Epithelial cell of esophagus (primary cell): Measurements from ENCODE around the gene AP2A1.
"Not testable (repeated sequence)": the region's sequence is repeated elsewhere in the genome, so short reads cannot be mapped to it uniquely, and the experiment has no call there.

Source experiments
- DNase-seq: peaks from one replicate; pipeline ENCODE4 v3.0.0; 2010; ENCODE audit warnings: low read depth
- H3K4me3 ChIP-seq: 2 replicates; pipeline ENCODE4 v1.5.1; 2011; ENCODE audit warnings: mild to moderate bottlenecking, low read length, control low read depth
- TF ChIP-seq, protein P1 (sequence below): IDR thresholded peaks from 2 replicates; pipeline ENCODE4 v1.5.1; 2011; ENCODE audit warnings: low read depth, mild to moderate bottlenecking, low read length, control low read depth, inconsistent platforms; ENCODE audit not compliant: insufficient read depth; ENCODE audit errors: missing control alignments

Gene AP2A1

DNA sequence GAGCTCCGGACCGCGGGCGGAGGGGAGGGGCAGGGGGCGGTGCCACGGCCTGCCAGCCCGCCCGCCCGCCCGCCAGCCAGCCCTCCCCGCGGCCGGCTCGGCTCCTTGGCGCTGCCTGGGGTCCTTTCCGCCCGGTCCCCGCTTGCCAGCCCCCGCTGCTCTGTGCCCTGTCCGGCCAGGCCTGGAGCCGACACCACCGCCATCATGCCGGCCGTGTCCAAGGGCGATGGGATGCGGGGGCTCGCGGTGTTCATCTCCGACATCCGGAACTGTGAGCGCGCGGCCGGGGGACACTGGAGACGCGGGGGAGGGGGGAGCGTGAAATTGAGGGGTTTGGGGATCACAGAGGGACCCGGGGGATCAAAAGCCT lies at the start of gene AP2A1:
TSS of gene AP2A1 (plus strand) at position 72 of the 370 bp plus-strand sequence. CDS start at position 205, 133 bp downstream.
- TF ChIP-seq, protein P1, sequence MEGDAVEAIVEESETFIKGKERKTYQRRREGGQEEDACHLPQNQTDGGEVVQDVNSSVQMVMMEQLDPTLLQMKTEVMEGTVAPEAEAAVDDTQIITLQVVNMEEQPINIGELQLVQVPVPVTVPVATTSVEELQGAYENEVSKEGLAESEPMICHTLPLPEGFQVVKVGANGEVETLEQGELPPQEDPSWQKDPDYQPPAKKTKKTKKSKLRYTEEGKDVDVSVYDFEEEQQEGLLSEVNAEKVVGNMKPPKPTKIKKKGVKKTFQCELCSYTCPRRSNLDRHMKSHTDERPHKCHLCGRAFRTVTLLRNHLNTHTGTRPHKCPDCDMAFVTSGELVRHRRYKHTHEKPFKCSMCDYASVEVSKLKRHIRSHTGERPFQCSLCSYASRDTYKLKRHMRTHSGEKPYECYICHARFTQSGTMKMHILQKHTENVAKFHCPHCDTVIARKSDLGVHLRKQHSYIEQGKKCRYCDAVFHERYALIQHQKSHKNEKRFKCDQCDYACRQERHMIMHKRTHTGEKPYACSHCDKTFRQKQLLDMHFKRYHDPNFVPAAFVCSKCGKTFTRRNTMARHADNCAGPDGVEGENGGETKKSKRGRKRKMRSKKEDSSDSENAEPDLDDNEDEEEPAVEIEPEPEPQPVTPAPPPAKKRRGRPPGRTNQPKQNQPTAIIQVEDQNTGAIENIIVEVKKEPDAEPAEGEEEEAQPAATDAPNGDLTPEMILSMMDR, result no peak
- H3K4me3 ChIP-seq, result peak within 1 kb of the TSS; percentile 82
- no peak for DNase-seq

DNA sequence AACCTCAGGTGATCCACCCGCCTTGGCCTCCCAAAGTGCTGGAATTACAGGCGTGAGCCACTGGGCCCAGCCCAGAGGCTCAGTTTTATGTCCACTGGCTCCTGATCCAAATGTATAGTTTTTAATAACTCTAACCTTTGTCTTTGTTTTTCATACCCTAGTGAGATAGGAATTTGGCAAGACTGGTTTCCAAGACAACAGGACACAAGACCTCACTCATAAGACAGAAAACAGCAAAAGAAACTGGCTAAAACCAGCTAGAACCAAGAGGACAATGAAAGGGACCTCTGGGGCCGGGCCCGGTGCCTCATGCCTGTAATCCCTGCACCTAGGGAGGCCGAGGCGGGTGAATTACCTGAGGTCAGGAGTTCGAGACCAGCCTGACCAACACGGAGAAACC lies 48.3 kb upstream of the AP2A1 start:
- TF ChIP-seq, protein P1, result no peak
- DNase-seq, result no peak
- no peak overlapping the region for H3K4me3 ChIP-seq

DNA sequence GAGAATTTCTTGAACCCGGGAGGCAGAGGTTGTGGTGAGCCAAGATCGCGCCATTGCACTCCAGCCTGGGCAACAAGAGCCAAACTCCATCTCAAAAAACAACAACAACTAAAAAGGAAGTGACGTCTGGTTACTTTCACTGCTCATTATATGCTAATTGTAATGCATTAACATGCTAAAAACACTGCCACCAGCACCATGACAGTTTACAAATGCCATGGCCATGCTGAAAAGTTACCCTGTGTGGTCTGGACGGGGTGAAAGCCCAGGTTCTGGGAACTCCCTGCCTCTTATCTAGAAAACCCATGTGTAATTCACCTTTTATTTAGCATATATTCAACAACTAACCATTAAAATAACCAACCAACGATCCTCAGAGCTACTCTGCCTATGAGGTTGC lies 47.8 kb upstream of the AP2A1 start:
- TF ChIP-seq, protein P1, result no peak
- DNase-seq, result no peak

DNA sequence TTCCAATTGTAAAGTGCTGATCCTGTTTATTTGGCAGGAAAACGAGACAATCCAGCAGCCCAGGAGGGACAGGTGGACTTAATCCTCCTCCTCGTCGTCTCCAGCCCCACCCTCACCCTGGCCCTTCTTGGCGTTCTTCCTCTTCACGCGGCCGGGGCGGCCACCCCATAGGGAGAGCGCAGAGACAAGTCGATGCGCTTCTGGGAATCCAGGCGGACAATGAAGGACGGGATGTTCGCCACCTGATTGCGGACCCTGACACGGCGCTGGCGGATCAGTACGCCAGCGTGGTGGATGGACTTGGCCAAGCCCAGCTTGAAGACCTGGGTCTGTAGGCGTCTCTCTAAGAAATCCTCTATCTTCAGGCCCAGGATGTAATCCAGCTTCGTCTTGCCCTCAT lies 47.4 kb upstream of the AP2A1 start:
- H3K4me3 ChIP-seq, DNase-seq: not testable (repeated sequence)

More for the DNA sequence above, 47.8 kb upstream of the AP2A1 start:
- H3K4me3 ChIP-seq, result no peak overlapping the region

- TF ChIP-seq, protein P1, result no peak
- no peak overlapping the region for H3K4me3 ChIP-seq
- no peak for DNase-seq
Measured at GRCh38 chr19:49727217-49728030, 39.4 kb upstream of the AP2A1 start.

GRCh38 chr19:49730166-49730565 lies 36.6 kb upstream of the AP2A1 start:
- TF ChIP-seq, protein P1, result no peak
- no peak overlapping the region for H3K4me3 ChIP-seq

DNA sequence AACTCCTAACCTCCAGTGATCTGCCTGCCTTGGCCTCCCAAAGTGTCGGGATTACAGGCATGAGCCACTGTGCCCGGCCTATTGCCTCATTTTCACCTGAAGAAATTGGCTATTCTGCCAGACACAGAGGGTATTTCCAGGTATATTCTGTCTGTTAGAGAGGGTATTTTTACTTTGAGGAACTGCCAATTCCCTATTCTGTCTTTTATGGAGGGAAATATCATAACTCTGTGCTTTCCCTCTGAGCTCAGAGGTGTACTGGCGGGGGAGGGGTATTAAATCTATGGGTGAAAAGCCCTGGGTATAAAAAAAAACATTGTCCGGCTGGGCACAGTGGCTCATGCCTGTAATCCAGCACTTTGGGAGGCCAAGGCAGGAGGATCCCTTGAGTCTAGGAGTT lies 28.5 kb upstream of the AP2A1 start:
- TF ChIP-seq, protein P1, result no peak
- no peak overlapping the region for H3K4me3 ChIP-seq
- DNase-seq, result no peak

More at GRCh38 chr19:49730166-49730565, 36.6 kb upstream of the AP2A1 start:
- DNase-seq, result no peak
